Panc1 (cell line): ENCODE measurements around the gene ZNF710. TPM values are rescaled to one million over a fixed set of nuclear protein-coding genes. Genes with fewer than 3 reads are reported as not detected.

Source experiments
- ATAC-seq: fragments of 200-7000 bp; cut with Tn5 transposase; 2 replicates; pipeline ENCODE4 v1.9.1; 2020; ENCODE audit warnings: mild to moderate bottlenecking, moderate library complexity
- BruUV-seq: library from RNA; stranded (reverse); fragments of 400-500 nt; replicated peaks from 2 replicates; lab custom pipeline; 2021; lab: Mats Ljungman, UMichigan
- CTCF ChIA-PET: fragments of 300-600 bp; sonication (Branson Sonifier 250); formaldehyde crosslinking; loops from one replicate; lab custom pipeline; 2022; ENCODE audit warnings: antibody characterized with exemption; lab: Charles Lee
- POLR2A ChIA-PET: fragments of 300-600 bp; sonication (Branson Sonifier 250); formaldehyde crosslinking; loops from one replicate; lab custom pipeline; 2022; ENCODE audit warnings: antibody characterized with exemption; lab: Charles Lee
- DNase-seq: peaks from one replicate; pipeline ENCODE4 v3.0.0-alpha.2; 2010; ENCODE audit warnings: low read depth, low spot score
- H3K27ac ChIP-seq: 2 replicates; pipeline ENCODE4 v1.5.1; 2011; ENCODE audit warnings: mild to moderate bottlenecking, low read length, inconsistent platforms
- H3K27me3 ChIP-seq: fragments of 200-500 bp; sonication (Bioruptor generic); 2 replicates; pipeline ENCODE4 v1.6.0; 2014; ENCODE audit warnings: low read length, inconsistent platforms; ENCODE audit not compliant: control insufficient read depth, insufficient read depth
- H3K36me3 ChIP-seq: fragments of 200-500 bp; sonication (Bioruptor generic); 2 replicates; pipeline ENCODE4 v1.5.1; 2014; ENCODE audit warnings: inconsistent platforms, mild to moderate bottlenecking, low read length, moderate library complexity; ENCODE audit not compliant: control insufficient read depth, insufficient read depth
- H3K4me1 ChIP-seq: 2 replicates; pipeline ENCODE4 v1.5.1; 2011; ENCODE audit warnings: inconsistent platforms, mild to moderate bottlenecking, low read length, moderate library complexity; ENCODE audit not compliant: control insufficient read depth, insufficient read depth
- H3K4me3 ChIP-seq, 2 experiments: 2 replicates each; pipeline ENCODE4 v1.5.1; 2011 to 2012; ENCODE audit warnings: low read depth in 2 of 2, low read length in 2 of 2, mild to moderate bottlenecking in 2 of 2, inconsistent platforms in 1 of 2, moderate library complexity in 1 of 2
- H3K9me3 ChIP-seq: fragments of 200-500 bp; sonication (Bioruptor generic); 2 replicates; pipeline ENCODE4 v1.5.1; 2014; ENCODE audit warnings: low read depth, mild to moderate bottlenecking, inconsistent platforms, low read length, moderate library complexity; ENCODE audit not compliant: control insufficient read depth, insufficient read depth
- CTCF ChIP-seq: fragments of 450-650 bp; IDR thresholded peaks from 2 replicates; pipeline ENCODE4 v1.5.1; 2017; ENCODE audit warnings: mild to moderate bottlenecking
- POLR2AphosphoS5 ChIP-seq: IDR thresholded peaks from 2 replicates; pipeline ENCODE4 v1.6.1; 2012; ENCODE audit warnings: mild to moderate bottlenecking, low read depth, low read length, moderate library complexity
- REST ChIP-seq, 2 experiments: IDR thresholded peaks; 2 replicates each; pipeline ENCODE4 v1.6.1; 2011 to 2012; ENCODE audit warnings: low read depth in 2 of 2, control low read depth in 1 of 2, low read length in 1 of 2, mild to moderate bottlenecking in 1 of 2, moderate library complexity in 1 of 2; ENCODE audit not compliant: insufficient read depth in 1 of 2
- SIN3A ChIP-seq: IDR thresholded peaks from 2 replicates; pipeline ENCODE4 v1.6.1; 2012; ENCODE audit warnings: low read depth, mild to moderate bottlenecking, low read length, moderate library complexity, borderline replicate concordance; ENCODE audit not compliant: insufficient read depth
- TCF7L2 ChIP-seq: IDR thresholded peaks from 2 replicates; pipeline ENCODE4 v1.6.1; 2011; ENCODE audit warnings: mild to moderate bottlenecking, low read depth, low read length, inconsistent platforms
- in situ Hi-C: cut with HindIII; loops from 2 replicates; pipeline ENCODE4 v1.10.0; 2016; ENCODE audit warnings: low sequenced_read_pairs, low pct_unique_long_range_greater_than_20kb
- intact Hi-C: fragments of 100-400 bp; cut with micrococcal nuclease; formaldehyde crosslinking; loops from one replicate; pipeline ENCODE4 v1.10.0; 2022; ENCODE audit not compliant: unreplicated experiment
- total RNA-seq: library from RNA; stranded (reverse); gene quantifications from one replicate; pipeline ENCODE4 v1.2.1, GENCODE V29; 2021; ENCODE audit not compliant: unreplicated experiment

The ZNF710 gene
- total RNA-seq, 1 experiment from 2014 or later: 15.8 TPM

GRCh38 chr15:90083954-90084607 is 83.0 kb downstream of the ZNF710 start:
- Histone ChIP-seq H3K4me3 (no peak overlapping the region), H3K9me3 (no peaks in the 10 kb centered on the region), H3K27me3 (no peaks in the 10 kb centered on the region), H3K36me3 (0 out of 2 replicates have a peak, but pooled peaks cover 2% of the 10 kb centered on the region), H3K4me1 (no peaks in the 10 kb centered on the region; the same call in 1 of the 2 replicates), H3K27ac (no peak overlapping the region)
- ChIA-PET POLR2A (interaction anchor here (0.7 kb wide), 1 partner anchor 37 kb away, joined by 6 read pairs; no protein-coding TSS in a partner anchor), CTCF (no interaction called here)
- BruUV-seq: no TSS peak
- intact Hi-C loops (no loop called here), in situ Hi-C loops (no loop called here)
- ATAC-seq (no peak), DNase-seq (no peak)
- TF ChIP-seq TCF7L2: no peak
- TF ChIP-seq SIN3A: no peak
- TF ChIP-seq CTCF: no peak
- no peak for TF ChIP-seq POLR2AphosphoS5
- TF ChIP-seq REST (IDR thresholded peaks at IDR 0.05; ENCODE audit: insufficient read depth in 1 of 2, low read depth in 2 of 2, low read length in 1 of 2): no peak

DNA sequence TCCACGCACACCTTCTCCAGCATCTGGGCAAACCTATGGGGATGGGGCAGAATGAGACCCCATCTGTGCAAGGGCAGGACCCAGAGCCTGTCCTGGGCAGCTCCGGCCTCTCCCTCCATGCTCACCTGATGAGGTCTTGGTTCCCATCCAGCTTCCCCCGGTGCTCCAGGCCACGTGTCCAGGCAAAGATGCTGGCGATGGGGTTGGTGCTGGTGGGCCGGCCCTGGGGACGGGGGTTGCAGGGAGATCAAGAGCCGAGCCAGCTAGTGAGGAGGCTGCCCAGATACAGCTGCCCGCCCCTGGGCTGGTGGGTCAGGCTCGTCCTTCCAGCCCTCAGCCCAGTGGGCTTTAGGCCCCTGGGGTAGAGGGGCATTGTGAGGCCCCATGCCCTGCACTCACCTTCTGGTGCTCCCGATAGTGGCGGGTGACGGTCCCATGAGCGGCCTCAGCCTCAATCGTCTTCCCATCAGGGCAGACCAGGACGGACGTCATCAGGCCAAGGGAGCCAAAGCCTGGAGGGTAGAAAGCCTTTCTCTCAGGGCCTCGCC is 83.8 kb downstream of the ZNF710 start:
- ChIA-PET POLR2A (no interaction called here), CTCF (interaction anchor here (2.6 kb wide), 1 partner anchor 186 kb away, joined by 9 read pairs; no protein-coding TSS in a partner anchor)
- Histone ChIP-seq H3K27me3 (no peaks in the 10 kb centered on the region), H3K4me1 (no peaks in the 10 kb centered on the region; the same call in 1 of the 2 replicates), H3K36me3 (0 out of 2 replicates have a peak, but pooled peaks cover 2% of the 10 kb centered on the region), H3K9me3 (no peaks in the 10 kb centered on the region), H3K27ac (no peak overlapping the region), H3K4me3 (no peak overlapping the region)
- ATAC-seq (no peak), DNase-seq (no peak)
- BruUV-seq: no TSS peak
- in situ Hi-C loops (no loop called here), intact Hi-C loops (no loop called here)
- TF ChIP-seq SIN3A (no peak), POLR2AphosphoS5 (no peak), CTCF (no peak), REST (IDR thresholded peaks at IDR 0.05; ENCODE audit: insufficient read depth in 1 of 2, low read depth in 2 of 2, low read length in 1 of 2) (no peak), TCF7L2 (no peak)
